KOPT-K1 (cell line): ENCODE measurements around the gene TAMM41.
"Not testable (repeated sequence)": the region's sequence is repeated elsewhere in the genome, so short reads cannot be mapped to it uniquely, and the experiment has no call there.

Experiments
- H3K27ac ChIP-seq: fragments of 200-600 bp; sonication (generic); 2 replicates; pipeline ENCODE4 v1.5.1; 2016; ENCODE audit warnings: antibody characterized with exemption, mild to moderate bottlenecking, low read depth, low read length; ENCODE audit not compliant: poor library complexity, severe bottlenecking
- H3K36me3 ChIP-seq: fragments of 200-600 bp; sonication (generic); 2 replicates; pipeline ENCODE4 v1.5.1; 2017; ENCODE audit warnings: antibody characterized with exemption, mild to moderate bottlenecking, low read length, moderate library complexity; ENCODE audit not compliant: insufficient read depth
- H3K9me3 ChIP-seq: fragments of 200-600 bp; sonication (generic); 2 replicates; pipeline ENCODE4 v1.5.1; 2017; ENCODE audit warnings: antibody characterized with exemption, low read length, mild to moderate bottlenecking; ENCODE audit not compliant: insufficient read depth, poor library complexity, severe bottlenecking

The TAMM41 gene

DNA sequence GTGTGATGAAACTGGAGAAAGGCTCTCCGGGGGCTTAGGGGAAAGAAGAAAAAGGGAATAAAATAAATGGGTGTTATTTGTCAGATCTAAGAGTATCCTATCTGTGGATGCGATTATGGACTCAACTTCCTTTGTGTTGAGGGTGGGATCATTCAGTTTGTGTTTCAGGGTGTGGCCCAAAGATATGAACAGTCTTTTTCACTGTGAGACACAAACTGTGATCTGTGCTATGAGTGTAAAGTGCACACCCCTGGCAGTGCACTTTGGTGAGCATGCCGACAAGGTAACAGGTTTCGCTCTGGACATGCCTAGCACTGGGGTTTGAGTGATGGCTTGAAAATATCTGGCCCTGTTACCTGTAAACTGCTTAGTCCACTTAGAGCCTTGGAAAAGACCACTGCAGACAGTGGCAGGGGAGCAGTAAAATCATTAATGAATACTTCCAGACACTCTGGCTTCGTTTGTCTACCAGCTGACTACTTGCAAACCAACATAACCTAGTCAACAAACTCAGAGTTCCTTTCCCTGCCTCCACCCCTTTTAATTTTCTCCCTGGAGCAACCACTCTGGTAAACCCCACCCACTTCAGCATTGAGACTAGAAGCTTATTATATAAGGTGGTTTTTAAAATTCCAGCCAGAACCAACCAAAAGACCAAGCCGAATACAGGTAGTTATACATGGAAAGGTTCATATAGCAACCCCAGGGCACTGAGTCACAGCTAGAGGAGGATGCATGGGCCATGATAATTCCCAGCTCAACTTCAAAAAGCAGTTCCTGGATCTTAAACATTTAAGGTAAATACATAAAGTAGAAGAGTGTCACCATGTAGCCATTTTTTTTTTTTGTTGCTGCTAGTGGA lies 55.1 kb downstream of the TAMM41 start:
- H3K9me3 ChIP-seq: no peaks in the 10 kb centered on the region
- H3K36me3 ChIP-seq: peaks cover 95% of the 10 kb centered on the region
- no peak overlapping the region for H3K27ac ChIP-seq

DNA sequence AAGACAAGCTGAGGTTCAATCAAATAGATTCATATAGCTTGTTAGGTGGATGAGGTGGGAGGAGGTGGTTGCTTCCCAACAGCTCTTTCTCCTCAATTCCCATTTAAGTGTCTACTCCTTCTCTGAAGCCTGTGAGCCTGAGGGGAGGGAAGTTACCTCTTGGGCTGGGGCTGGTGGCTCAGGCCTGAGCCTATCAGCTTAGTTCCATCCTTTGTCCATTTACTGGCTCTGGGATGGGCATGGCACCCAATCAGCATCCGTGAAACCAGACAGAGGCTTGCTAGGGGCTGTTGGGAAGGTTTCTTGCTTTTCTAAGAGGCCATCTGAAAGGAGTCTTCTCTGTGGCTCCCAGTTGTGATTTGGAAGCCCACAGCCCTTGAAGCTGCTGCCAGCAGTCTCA lies 57.3 kb downstream of the TAMM41 start:
- no peaks in the 10 kb centered on the region for H3K9me3 ChIP-seq
- peaks cover 75% of the 10 kb centered on the region for H3K36me3 ChIP-seq
- H3K27ac ChIP-seq: no peak overlapping the region

DNA sequence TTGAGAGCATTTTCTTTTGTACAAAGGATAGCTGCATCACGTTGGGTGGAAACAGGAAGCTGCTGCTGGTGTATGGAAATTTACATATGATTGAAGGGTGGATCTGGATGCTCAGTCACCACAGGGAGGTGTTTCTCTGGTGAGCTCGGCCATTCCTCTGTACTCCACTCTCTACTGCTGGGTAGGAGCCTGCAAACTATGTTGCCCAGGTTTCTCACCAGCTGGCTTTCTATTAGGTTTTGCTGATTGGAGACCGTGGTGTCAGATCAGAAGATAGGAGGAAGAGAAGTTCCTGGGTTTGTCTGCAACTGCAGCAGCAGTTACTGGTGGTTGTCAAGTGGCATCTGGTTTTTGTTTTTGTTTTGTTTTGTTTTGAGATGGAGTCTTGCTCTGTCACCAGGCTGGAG lies 61.7 kb downstream of the TAMM41 start:
- H3K27ac ChIP-seq: no peak overlapping the region
- no peaks in the 10 kb centered on the region for H3K9me3 ChIP-seq
- peaks cover 35% of the 10 kb centered on the region for H3K36me3 ChIP-seq

DNA sequence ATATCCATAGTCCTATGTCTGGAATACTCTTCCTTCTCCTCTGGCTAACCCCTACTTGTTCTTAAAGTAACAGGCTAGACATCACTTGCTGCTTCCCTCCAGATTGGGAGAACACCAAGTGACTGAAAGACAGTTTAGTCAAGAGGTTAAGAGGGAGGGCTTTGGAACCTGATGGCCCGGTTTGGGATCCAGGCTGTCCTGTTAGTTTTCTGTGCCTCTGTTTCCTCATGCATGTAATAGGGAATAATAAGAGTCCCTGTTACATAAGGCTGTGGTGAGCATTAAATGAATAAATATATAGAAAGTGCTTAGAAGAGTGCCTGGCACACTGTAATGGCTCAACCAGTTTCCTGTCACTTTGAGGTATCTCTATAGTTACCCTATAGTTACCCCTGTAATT lies 66.3 kb downstream of the TAMM41 start:
- no peak overlapping the region for H3K27ac ChIP-seq

DNA sequence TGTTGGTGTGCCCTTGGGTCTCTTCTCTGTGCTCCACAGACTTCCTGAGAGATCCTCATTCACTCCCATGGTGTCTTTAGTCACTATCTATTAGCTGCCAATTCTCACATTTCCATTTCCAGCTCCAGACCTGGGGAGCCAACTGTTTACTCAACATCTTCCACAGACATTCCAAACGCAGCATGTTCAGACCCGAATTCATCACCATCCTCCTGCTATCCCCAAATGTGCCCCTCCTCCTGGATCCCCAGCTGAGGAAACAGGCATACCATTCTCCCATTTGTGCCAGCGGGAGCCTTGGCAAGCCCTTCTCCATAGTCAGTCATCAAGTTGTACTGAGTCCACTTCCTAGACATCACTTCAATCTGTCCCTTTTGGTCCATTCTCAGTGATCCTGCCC lies 67.1 kb downstream of the TAMM41 start:
- no peaks in the 10 kb centered on the region for H3K9me3 ChIP-seq
- no peak overlapping the region for H3K27ac ChIP-seq
- no peaks in the 10 kb centered on the region for H3K36me3 ChIP-seq

More for the DNA sequence above, 66.3 kb downstream of the TAMM41 start:
- no peaks in the 10 kb centered on the region for H3K36me3 ChIP-seq
- H3K9me3 ChIP-seq: no peaks in the 10 kb centered on the region

DNA sequence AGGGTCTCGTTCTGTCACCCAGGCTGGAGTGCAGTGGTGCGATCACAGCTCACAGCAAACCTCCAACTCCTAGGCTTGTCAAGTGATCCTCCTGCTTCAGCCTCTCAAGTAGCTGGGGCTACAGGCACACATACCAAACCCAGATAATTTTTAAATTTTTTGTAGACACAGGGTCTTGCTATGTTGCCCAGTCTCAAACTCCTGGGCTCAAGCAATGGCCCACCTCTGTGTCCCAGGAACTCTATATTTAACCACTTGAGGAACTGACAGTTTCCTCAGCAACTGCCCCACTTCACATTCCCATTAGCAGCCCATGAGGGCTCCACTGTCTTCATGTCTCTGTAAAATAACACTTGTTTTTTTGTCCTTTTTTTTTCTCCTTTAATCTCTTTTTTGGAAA lies 68.4 kb downstream of the TAMM41 start:
- Histone ChIP-seq H3K9me3 (no peaks in the 10 kb centered on the region), H3K27ac (no peak overlapping the region), H3K36me3 (no peaks in the 10 kb centered on the region)

DNA sequence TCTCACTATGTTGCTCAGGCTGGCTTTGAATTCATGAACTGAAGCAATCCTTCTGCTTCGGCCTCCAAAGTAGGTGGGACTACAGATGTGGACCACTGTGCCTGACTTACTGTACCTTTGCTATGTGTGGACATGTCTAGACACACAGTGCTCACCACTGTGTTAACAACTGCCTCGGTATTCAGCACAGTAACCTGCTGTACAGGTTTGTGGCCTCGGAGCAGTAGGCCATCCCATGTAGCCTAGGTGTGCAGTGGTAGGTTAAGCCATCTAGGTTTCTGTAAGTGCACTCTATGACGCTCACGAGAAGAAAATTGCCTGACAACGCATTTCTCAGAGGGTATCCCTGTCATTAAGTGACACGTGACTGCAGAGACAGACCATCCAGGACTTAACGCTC lies 70.3 kb downstream of the TAMM41 start:
- H3K27ac ChIP-seq: no peak overlapping the region
- no peaks in the 10 kb centered on the region for H3K9me3 ChIP-seq
- no peaks in the 10 kb centered on the region for H3K36me3 ChIP-seq

DNA sequence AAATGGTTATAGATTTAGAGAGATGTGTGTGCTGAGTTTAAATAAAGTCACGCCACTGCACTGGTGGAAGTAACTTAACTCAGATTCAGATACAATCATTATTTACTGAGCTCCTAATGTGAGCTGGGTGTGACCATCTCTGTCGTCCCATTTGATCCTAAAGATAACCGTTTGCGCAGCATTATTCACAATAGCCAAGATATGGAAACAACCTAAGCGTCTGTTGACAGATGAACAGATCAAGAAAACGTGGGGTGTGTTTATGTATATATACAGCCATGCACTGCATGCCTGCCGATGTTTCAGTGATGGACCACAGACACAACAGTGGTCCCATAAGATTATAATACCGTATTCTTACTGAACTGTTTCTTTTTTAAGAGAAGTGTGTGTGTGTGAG lies 71.2 kb downstream of the TAMM41 start:
- no peaks in the 10 kb centered on the region for H3K36me3 ChIP-seq
- H3K27ac ChIP-seq: no peak overlapping the region
- no peaks in the 10 kb centered on the region for H3K9me3 ChIP-seq

DNA sequence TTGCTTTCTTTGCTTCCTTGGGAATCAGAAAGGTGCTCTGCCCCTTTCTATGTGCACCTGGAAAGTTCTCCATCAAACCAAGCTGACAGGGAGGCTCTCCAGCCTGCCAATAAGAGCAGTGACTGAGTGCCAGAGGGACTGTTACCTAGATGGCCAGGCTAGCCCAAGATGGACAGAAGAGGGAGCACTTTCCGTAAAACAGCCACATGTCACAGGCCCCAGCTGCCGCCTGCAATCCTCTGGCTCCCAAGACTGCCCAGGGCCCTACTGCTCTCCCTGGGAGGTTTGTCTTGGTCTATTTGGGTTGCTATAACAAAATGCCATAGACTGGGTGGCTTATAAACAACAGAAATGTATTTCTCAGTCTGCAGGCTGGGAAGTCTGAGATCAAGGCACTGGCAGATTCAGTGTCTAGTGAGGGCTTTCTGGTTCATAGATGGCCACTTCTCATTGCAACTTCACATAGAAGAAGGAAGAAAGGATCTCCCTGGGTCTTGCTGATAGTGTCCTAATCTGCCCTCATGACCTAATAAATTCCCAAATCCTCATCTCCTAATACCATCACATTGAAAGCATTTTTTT lies 72.3 kb downstream of the TAMM41 start:
- no peaks in the 10 kb centered on the region for H3K36me3 ChIP-seq
- H3K27ac ChIP-seq: no peak overlapping the region
- H3K9me3 ChIP-seq: no peaks in the 10 kb centered on the region

DNA sequence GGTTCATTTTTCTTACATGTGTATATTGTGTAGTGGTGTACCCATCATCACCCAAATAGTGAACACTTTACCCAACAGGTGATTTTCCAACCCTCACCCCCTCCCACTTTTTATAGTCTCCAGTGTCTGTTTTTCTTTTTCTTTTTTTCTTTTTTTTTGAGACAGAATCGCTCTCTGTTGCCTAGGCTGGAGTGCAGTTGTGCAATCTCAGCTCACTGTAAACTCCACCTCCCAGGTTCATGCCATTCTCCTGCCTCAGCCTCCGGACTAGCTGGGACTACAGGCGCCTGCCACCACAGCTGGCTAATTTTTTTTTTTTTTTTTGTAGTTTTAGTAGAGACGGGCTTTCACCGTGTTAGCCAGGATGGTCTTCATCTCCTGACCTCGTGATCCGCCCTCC lies 74.8 kb downstream of the TAMM41 start:
- H3K36me3 ChIP-seq, H3K9me3 ChIP-seq, H3K27ac ChIP-seq: not testable (repeated sequence)

DNA sequence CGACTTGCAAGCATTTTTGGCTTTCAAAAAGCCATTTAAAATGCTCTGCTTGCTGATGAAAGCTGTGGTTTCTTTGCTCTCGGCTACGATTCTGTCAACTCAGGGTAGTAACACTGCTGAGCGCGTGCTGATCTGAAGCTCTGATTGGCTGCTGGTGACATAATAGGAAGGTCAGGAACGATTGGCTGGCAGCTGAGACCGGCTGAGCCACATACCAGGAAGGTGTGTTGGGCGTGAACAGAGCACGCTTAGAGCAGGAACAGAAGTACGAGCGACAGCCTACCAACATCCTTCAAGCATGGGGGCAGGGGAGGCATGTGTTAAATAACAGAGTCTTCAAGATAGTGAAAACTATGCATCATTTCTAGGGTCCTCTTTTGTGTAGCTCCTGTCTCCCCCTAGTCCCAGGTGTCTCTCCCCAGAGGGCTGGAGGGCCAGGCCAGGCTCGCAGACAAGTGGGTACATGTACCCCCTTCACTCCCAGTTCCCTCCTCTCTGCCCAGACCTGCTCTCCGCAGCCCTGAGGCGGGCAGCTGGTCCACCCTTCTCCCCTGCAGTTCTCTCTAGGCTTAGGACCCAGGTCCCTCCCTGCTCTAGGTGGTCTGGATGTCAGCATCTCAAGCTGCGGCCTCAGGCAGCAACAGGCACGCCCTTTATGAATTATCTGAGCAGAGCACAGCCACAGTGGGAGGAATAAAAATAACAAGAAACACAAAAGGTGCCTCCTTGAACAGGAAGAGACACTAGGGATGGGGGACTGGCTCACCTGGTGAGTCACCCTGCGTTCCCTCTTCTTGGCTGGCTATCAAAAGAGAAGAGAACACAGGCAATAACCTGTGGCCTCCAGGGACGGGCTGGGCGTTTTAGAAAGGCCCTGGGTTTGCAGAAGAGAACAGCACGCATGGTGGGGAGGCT lies 76.0 kb downstream of the TAMM41 start:
- no peaks in the 10 kb centered on the region for H3K36me3 ChIP-seq
- H3K9me3 ChIP-seq: no peaks in the 10 kb centered on the region
- H3K27ac ChIP-seq: no peak overlapping the region

DNA sequence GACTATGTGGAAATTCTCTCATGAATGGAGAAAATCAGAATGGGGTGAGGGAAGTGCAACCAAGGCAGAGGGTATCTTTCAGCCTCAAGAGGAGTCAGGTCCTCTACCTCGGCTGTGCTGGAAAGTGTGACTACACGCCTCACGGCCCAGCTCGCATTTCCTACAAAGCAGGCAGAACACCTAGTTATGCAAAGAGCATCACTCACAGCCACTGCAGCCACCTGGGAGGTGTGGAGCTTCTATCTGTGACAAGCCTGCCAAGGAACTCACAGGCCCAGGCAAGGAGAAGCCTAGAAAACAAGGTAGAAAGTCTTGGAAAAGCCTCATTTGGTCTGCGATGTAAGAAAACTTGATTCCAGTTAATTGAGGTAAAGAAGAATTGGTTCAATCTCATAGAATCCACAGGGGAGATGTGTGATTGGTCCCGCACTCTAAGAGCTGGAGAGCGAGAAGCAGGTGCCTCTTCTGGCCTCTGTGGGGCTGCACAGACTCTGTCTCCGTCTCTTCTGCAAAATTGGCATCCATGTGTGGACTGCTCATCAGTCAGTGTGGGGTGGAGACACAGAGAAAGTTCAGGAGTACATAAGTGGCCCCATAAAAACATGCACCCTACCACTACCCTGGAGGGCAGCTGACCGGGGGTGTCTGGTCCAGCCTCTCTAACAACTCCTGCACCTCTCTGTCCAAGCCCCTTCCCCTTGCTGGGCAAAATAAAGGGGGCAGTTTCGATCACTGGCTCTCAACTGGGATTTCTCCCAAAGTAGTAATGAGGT lies 76.8 kb downstream of the TAMM41 start:
- H3K36me3 ChIP-seq: no peaks in the 10 kb centered on the region
- no peaks in the 10 kb centered on the region for H3K9me3 ChIP-seq
- no peak overlapping the region for H3K27ac ChIP-seq

DNA sequence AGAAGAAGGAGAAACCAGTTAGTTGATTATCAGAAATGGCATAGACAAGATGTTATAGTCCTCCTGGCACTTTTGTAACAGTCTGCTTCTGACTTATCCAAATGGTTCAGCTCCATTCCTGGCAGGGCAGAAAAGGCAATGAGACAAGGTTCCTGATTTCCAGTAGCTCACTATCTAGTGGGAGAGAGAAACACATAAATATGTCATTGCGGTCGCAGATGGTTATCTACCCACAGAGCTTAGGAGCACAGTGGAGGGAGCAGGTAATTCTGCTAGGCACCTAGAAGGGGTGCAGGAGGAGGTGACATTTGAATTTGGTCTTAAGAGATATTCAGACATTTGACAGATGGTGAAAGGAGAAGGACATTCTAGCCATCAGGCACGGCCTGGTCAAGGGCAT lies 78.1 kb downstream of the TAMM41 start:
- no peak overlapping the region for H3K27ac ChIP-seq
- no peaks in the 10 kb centered on the region for H3K36me3 ChIP-seq
- H3K9me3 ChIP-seq: no peaks in the 10 kb centered on the region

DNA sequence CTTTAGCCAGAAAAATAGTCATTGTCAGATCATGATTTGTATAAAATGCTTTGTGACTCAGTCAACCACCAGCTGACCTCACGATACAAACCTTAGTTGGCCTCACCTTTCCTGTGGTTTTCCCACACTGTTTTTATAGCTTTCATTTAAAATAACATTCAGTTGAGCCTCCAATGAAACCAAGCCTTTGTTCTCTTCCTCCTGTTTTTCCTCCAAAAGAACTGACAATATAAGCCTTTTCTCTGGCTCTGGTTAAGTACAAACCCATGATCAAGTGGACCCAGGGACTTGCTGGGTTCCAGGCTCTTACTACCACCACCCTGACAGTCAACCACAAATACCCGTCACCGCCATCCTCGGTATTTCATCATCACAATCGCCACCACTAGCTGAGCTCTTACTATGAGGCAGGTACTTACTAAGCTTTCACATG lies 81.7 kb downstream of the TAMM41 start:
- H3K36me3 ChIP-seq: no peaks in the 10 kb centered on the region
- no peaks in the 10 kb centered on the region for H3K9me3 ChIP-seq
- no peak overlapping the region for H3K27ac ChIP-seq
